ENCODE results near the gene STARD4. TPM values are rescaled to one million over a fixed set of nuclear protein-coding genes. Genes with fewer than 3 reads are reported as not detected.

The STARD4 gene
- total RNA-seq, 1 donor from 2014 or later: 157 TPM

DNA sequence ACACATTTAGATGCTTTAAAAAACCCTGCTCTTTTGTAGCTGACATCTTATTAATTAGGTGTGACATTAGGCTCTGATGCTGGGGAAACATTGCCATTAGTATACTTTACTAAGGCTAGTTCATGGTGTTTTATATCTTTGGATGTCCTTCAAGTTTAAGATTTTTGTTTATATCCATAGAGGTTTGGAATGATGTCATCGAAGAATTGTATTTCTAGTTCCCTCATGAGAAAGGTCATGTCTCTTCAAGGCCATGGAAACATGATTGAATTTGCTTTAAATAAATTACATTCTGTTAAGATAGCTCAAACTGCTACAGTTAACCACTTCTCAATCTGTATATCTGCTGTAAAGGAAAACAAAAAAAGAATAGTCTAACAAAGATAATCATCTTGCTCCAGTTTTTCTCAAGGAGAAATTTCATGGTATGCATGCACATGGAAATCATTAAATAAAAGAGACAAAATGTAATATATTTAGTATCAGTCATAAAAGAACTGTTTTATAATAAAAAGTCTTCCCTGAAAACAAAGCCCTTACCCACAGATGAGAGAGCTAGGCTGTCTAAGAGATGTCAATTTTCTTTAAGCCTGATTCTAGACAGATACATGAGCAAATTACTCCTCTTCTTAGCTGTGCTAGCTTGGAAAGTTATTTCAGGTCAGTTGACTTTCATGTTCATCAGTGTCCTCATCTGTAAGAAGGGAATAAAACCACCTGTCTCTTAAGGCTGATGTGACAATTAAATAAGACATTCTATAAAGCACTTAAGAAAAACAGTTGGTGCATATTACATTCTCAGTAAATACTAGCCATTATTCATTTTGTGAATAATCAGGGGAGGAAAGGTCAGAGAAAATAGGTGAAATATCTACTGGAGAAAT, 25.0 kb upstream of the STARD4 start:
- Mint-ChIP-seq H3K27me3 (ENCODE audit: insufficient read depth, low read depth) (no peaks in the 10 kb centered on the region), H3K27ac (no peak overlapping the region), H3K36me3 (no peaks in the 10 kb centered on the region), H3K4me3 (no peak overlapping the region), H3K4me1 (peaks cover 6% of the 10 kb centered on the region), H3K9me3 (no peaks in the 10 kb centered on the region)
- Histone ChIP-seq H3K9me3 (ENCODE audit: low read depth) (peaks cover 3% of the 10 kb centered on the region), H3K4me1 (peaks cover 9% of the 10 kb centered on the region), H3K4me3 (no peak overlapping the region), H3K27ac (no peak overlapping the region), H3K27me3 (no peaks in the 10 kb centered on the region), H3F3A (ENCODE audit: low read depth) (no peaks in the 10 kb centered on the region), H4K20me1 (ENCODE audit: low read depth) (no peaks in the 10 kb centered on the region), H3K36me3 (no peaks in the 10 kb centered on the region), H3K79me2 (ENCODE audit: low read depth) (no peaks in the 10 kb centered on the region), H3K9ac (no peak overlapping the region), H3K4me2 (no peak overlapping the region), H2AFZ (replicated peaks) (no peak overlapping the region)
- TF ChIP-seq EZH2 (IDR thresholded peaks at IDR 0.05): no peak
- TF ChIP-seq, protein P1, sequence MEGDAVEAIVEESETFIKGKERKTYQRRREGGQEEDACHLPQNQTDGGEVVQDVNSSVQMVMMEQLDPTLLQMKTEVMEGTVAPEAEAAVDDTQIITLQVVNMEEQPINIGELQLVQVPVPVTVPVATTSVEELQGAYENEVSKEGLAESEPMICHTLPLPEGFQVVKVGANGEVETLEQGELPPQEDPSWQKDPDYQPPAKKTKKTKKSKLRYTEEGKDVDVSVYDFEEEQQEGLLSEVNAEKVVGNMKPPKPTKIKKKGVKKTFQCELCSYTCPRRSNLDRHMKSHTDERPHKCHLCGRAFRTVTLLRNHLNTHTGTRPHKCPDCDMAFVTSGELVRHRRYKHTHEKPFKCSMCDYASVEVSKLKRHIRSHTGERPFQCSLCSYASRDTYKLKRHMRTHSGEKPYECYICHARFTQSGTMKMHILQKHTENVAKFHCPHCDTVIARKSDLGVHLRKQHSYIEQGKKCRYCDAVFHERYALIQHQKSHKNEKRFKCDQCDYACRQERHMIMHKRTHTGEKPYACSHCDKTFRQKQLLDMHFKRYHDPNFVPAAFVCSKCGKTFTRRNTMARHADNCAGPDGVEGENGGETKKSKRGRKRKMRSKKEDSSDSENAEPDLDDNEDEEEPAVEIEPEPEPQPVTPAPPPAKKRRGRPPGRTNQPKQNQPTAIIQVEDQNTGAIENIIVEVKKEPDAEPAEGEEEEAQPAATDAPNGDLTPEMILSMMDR (IDR thresholded peaks at IDR 0.05): no peak
- no peak for TF ChIP-seq EZH2phosphoT487 (IDR thresholded peaks at IDR 0.05)
- DNase-seq (ENCODE audit: low spot score): no peak

DNA sequence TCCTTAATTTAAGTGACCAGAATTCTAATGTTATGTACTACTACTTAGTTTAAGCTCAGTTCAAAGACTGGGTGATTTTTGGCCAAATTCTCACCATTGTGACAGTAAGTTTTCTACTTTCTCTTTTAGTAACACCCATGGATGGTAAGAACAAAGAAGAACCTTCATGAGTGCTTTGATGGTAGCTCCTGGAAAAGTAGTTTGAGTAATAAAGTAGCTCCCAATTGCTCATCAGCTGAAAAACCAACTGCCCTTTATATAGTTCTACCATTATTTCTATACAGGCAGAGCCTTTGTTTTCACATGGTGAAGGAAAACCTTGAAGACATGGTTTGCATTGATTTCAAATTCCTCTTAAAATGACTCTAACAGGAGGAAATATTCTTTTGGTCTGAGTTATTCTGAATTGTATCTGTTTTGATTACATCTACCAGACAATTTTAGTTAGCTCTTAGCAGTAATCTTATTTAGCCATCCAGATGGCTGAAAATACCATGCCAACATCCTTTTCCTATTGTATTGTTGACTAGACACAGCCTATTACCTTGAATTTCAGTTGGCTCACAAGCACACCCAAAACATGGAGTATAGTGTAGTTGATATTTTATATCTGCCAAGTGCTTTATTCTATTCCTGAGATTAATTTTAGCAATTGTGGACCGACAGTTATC, 23.7 kb upstream of the STARD4 start:
- H3K27ac ChIP-seq: no peak overlapping the region
- no peak for TF ChIP-seq EZH2phosphoT487 (IDR thresholded peaks at IDR 0.05)
- no peak for TF ChIP-seq EZH2 (IDR thresholded peaks at IDR 0.05)
- TF ChIP-seq, protein P1 (IDR thresholded peaks at IDR 0.05): no peak
- H3K27ac Mint-ChIP-seq: no peak overlapping the region
- H3K9ac ChIP-seq: no peak overlapping the region
- no peak overlapping the region for H2AFZ ChIP-seq (replicated peaks)
- no peak overlapping the region for H3K4me2 ChIP-seq
- peaks cover 6% of the 10 kb centered on the region for H3K4me1 Mint-ChIP-seq
- H3K4me3 ChIP-seq: no peak overlapping the region
- H3K36me3 Mint-ChIP-seq: no peaks in the 10 kb centered on the region
- no peaks in the 10 kb centered on the region for H3K9me3 Mint-ChIP-seq
- H3K9me3 ChIP-seq (ENCODE audit: low read depth): peaks cover 3% of the 10 kb centered on the region
- H4K20me1 ChIP-seq (ENCODE audit: low read depth): no peaks in the 10 kb centered on the region
- no peaks in the 10 kb centered on the region for H3F3A ChIP-seq (ENCODE audit: low read depth)
- no peaks in the 10 kb centered on the region for H3K27me3 ChIP-seq
- no peak overlapping the region for H3K4me3 Mint-ChIP-seq
- no peak for DNase-seq (ENCODE audit: low spot score)
- peaks cover 11% of the 10 kb centered on the region for H3K4me1 ChIP-seq
- no peaks in the 10 kb centered on the region for H3K36me3 ChIP-seq
- H3K27me3 Mint-ChIP-seq (ENCODE audit: insufficient read depth, low read depth): no peaks in the 10 kb centered on the region
- H3K79me2 ChIP-seq (ENCODE audit: low read depth): no peaks in the 10 kb centered on the region

DNA sequence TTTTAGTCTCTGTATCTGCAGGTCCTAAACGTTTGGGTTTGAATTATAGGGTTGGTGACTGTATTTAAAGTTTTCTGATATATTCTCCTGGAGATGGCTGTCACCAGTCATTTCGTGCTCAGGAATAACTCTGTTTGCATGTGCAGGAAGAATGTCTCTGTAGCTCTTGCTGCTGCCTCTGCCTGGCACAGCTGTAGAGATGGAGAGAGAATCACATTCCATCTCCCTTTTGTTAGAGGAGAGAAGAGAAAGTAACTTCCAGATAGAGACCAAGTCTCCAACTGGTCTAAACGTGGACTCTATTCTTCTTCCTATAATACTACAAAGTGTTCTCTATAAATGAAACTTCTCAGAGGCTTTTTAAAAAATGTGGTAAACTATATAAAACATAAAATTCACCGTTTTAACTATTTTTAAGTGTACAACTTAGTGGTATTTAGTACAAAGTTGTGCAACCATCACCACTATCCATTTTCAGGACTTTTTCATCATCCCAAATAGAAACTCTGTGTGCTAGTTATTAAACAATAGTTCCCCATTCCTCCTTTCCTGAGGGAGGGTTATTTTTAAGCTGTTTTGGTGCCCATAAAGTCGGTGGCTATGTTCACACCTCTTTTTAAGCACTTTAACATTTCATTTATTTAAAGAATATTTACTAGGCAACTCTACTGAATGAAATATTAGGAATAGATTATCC, 20.7 kb upstream of the STARD4 start:
- H3K27ac ChIP-seq: no peak overlapping the region
- H3K4me3 ChIP-seq: no peak overlapping the region
- H3K36me3 ChIP-seq: no peaks in the 10 kb centered on the region
- H3K4me1 ChIP-seq: peaks cover 11% of the 10 kb centered on the region
- Mint-ChIP-seq H3K27ac (no peak overlapping the region), H3K27me3 (ENCODE audit: insufficient read depth, low read depth) (no peaks in the 10 kb centered on the region), H3K9me3 (no peaks in the 10 kb centered on the region), H3K4me3 (no peak overlapping the region), H3K4me1 (peaks cover 9% of the 10 kb centered on the region), H3K36me3 (no peaks in the 10 kb centered on the region)
- TF ChIP-seq EZH2phosphoT487 (IDR thresholded peaks at IDR 0.05) (no peak), EZH2 (IDR thresholded peaks at IDR 0.05) (no peak)
- TF ChIP-seq, protein P1 (IDR thresholded peaks at IDR 0.05): no peak
- H4K20me1 ChIP-seq (ENCODE audit: low read depth): no peaks in the 10 kb centered on the region
- H3F3A ChIP-seq (ENCODE audit: low read depth): no peaks in the 10 kb centered on the region
- no peak overlapping the region for H3K9ac ChIP-seq
- H3K9me3 ChIP-seq (ENCODE audit: low read depth): peaks cover 3% of the 10 kb centered on the region
- H3K27me3 ChIP-seq: no peaks in the 10 kb centered on the region
- H3K4me2 ChIP-seq: no peak overlapping the region
- peak overlapping the region; percentile 46 for H2AFZ ChIP-seq (replicated peaks)
- no peak for DNase-seq (ENCODE audit: low spot score)
- H3K79me2 ChIP-seq (ENCODE audit: low read depth): no peaks in the 10 kb centered on the region

All from neural progenitor cell (in vitro differentiated cells).